ENCODE measurements around the gene SMPX. TPM values are rescaled to one million over a fixed set of nuclear protein-coding genes. Genes with fewer than 3 reads are reported as not detected.
"Not testable (repeated sequence)": the region's sequence is repeated elsewhere in the genome, so short reads cannot be mapped to it uniquely, and the experiment has no call there.

SMPX gene
- total RNA-seq, 4 donors from 2014 or later = not detected

DNA sequence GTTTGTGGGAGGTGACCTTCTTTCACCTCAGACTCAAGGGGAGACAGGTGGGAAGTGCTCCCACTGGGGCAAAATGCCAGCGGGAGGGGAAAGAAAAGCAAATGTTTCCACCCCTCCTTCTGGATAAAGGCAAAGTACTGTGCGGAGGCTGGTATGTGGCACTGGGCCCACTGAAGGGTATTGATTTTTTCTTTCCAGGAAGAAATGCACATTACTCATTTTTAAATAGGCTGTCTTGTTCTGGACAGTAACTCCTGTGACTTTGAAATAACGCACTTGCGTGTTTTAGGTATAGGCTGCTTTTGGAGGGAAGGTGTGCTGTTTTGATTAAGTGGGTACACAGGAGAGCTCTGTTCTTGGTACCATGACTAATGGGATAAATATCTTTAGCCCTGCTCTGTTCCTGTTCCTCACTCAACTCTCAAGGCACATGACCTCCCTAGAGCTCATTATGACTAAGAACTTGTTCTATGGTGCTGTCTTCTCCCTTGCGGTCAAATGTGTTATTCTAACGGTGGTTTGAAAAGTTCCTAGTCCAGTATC lies 40.8 kb upstream of the SMPX start:
- no peaks in the 10 kb centered on the region for H3K36me3 ChIP-seq
- TF ChIP-seq POLR2A (IDR thresholded peaks at IDR 0.05) = no peak
- TF ChIP-seq, protein P1, sequence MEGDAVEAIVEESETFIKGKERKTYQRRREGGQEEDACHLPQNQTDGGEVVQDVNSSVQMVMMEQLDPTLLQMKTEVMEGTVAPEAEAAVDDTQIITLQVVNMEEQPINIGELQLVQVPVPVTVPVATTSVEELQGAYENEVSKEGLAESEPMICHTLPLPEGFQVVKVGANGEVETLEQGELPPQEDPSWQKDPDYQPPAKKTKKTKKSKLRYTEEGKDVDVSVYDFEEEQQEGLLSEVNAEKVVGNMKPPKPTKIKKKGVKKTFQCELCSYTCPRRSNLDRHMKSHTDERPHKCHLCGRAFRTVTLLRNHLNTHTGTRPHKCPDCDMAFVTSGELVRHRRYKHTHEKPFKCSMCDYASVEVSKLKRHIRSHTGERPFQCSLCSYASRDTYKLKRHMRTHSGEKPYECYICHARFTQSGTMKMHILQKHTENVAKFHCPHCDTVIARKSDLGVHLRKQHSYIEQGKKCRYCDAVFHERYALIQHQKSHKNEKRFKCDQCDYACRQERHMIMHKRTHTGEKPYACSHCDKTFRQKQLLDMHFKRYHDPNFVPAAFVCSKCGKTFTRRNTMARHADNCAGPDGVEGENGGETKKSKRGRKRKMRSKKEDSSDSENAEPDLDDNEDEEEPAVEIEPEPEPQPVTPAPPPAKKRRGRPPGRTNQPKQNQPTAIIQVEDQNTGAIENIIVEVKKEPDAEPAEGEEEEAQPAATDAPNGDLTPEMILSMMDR (IDR thresholded peaks at IDR 0.05) = no peak
- no peaks in the 10 kb centered on the region for H3K27me3 ChIP-seq
- H3K4me3 ChIP-seq = no peak overlapping the region
- H3K27ac ChIP-seq = no peak overlapping the region
- DNase-seq = no peak
- H3K9me3 ChIP-seq = no peaks in the 10 kb centered on the region
- no peaks in the 10 kb centered on the region for H3K4me1 ChIP-seq

- TF ChIP-seq POLR2A (IDR thresholded peaks at IDR 0.05) = no peak
- TF ChIP-seq, protein P1 (IDR thresholded peaks at IDR 0.05) = no peak
- no peak overlapping the region for H3K27ac ChIP-seq
- H3K36me3 ChIP-seq = no peaks in the 10 kb centered on the region
- H3K9me3 ChIP-seq = no peaks in the 10 kb centered on the region
- no peaks in the 10 kb centered on the region for H3K27me3 ChIP-seq
- no peak overlapping the region for H3K4me3 ChIP-seq
- no peak for DNase-seq
- H3K4me1 ChIP-seq = no peaks in the 10 kb centered on the region
Observed at GRCh38 chrX:21781976-21782375, 24.1 kb upstream of the SMPX start.

GRCh38 chrX:21781525-21781924 lies 23.6 kb upstream of the SMPX start:
- H3K36me3 ChIP-seq = no peaks in the 10 kb centered on the region
- H3K4me3 ChIP-seq = no peak overlapping the region
- H3K27me3 ChIP-seq = no peaks in the 10 kb centered on the region
- TF ChIP-seq, protein P1 (IDR thresholded peaks at IDR 0.05) = no peak
- DNase-seq = no peak
- H3K27ac ChIP-seq = no peak overlapping the region
- H3K4me1 ChIP-seq = no peaks in the 10 kb centered on the region
- H3K9me3 ChIP-seq = no peaks in the 10 kb centered on the region

GRCh38 chrX:21779095-21779494 lies 21.2 kb upstream of the SMPX start:
- no peaks in the 10 kb centered on the region for H3K36me3 ChIP-seq
- H3K4me3 ChIP-seq = no peak overlapping the region
- H3K4me1 ChIP-seq = no peaks in the 10 kb centered on the region
- H3K9me3 ChIP-seq = no peaks in the 10 kb centered on the region
- no peak overlapping the region for H3K27ac ChIP-seq
- no peak for DNase-seq
- TF ChIP-seq, protein P1 (IDR thresholded peaks at IDR 0.05) = no peak
- no peak for TF ChIP-seq POLR2A (IDR thresholded peaks at IDR 0.05)
- H3K27me3 ChIP-seq = no peaks in the 10 kb centered on the region

- Histone ChIP-seq H3K4me1 (no peaks in the 10 kb centered on the region), H3K36me3 (no peaks in the 10 kb centered on the region), H3K4me3 (no peak overlapping the region), H3K27me3 (no peaks in the 10 kb centered on the region), H3K27ac (no peak overlapping the region), H3K9me3 (no peaks in the 10 kb centered on the region)
- DNase-seq = no peak
- TF ChIP-seq, protein P1 (IDR thresholded peaks at IDR 0.05) = no peak
- no peak for TF ChIP-seq POLR2A (IDR thresholded peaks at IDR 0.05)
Observed at GRCh38 chrX:21778236-21778635, 20.3 kb upstream of the SMPX start.

GRCh38 chrX:21775128-21775527 lies 17.2 kb upstream of the SMPX start:
- H3K36me3 ChIP-seq, H3K27me3 ChIP-seq, H3K9me3 ChIP-seq, H3K4me1 ChIP-seq, H3K27ac ChIP-seq, H3K4me3 ChIP-seq, DNase-seq: not testable (repeated sequence)

- not testable (repeated sequence) for H3K27ac ChIP-seq, H3K36me3 ChIP-seq, DNase-seq, H3K4me1 ChIP-seq, H3K27me3 ChIP-seq, H3K4me3 ChIP-seq, H3K9me3 ChIP-seq
Observed at GRCh38 chrX:21773036-21773435, 15.1 kb upstream of the SMPX start.
